ENCODE measurements around the gene UGT1A1.
A peak's percentile ranks its signal among the peaks of the same experiment; 100 is the strongest.

The UGT1A1 gene

GRCh38 chr2:233796254-233796653, 36.2 kb downstream of the UGT1A1 start:
- H3K4me3 ChIP-seq (replicated peaks in 1 of 2; ENCODE audit: low read depth in 2 of 2, low read length in 2 of 2): no peak overlapping the region
- no peak for DNase-seq (ENCODE audit: low read depth in 2 of 2)
- TF ChIP-seq, protein P1, sequence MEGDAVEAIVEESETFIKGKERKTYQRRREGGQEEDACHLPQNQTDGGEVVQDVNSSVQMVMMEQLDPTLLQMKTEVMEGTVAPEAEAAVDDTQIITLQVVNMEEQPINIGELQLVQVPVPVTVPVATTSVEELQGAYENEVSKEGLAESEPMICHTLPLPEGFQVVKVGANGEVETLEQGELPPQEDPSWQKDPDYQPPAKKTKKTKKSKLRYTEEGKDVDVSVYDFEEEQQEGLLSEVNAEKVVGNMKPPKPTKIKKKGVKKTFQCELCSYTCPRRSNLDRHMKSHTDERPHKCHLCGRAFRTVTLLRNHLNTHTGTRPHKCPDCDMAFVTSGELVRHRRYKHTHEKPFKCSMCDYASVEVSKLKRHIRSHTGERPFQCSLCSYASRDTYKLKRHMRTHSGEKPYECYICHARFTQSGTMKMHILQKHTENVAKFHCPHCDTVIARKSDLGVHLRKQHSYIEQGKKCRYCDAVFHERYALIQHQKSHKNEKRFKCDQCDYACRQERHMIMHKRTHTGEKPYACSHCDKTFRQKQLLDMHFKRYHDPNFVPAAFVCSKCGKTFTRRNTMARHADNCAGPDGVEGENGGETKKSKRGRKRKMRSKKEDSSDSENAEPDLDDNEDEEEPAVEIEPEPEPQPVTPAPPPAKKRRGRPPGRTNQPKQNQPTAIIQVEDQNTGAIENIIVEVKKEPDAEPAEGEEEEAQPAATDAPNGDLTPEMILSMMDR (IDR thresholded peaks at IDR 0.05; ENCODE audit: low read depth, low read length): no peak

DNA sequence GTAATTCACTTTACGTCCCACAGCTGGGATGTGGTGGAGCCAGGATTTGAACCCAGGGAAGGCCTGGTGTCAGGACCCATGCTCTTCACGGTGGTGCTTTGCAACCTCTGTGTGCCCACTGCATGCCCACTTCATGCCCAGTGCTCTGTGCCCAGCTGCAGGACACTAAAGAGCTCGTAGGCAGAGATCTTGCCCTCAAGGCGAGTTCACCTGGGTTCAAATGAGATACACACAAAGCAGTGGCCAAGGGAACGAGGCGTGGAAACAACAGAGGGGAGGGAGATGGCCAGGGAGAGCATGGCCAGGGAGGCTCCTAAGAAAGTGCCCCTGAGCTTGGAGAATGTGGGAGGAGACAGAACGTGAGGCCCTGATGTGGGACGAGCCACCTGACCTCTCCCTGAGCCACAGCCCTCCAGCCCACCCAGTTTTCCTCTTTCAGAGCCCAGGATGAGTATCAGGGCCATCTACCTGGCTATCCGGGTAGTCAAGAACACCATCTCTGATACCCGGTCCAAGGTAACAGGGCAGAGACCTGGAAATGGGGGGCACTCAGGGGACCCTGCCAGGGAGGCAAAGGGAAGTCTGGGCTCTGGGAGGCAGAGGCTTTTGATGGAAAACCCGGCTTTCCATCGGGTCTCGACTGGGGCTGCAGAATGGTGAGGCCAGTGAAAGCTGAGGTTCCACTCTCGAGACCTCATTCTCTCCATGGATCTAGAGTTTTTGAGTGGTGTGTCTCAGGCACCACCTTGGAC, 38.4 kb downstream of the UGT1A1 start:
- no peak for DNase-seq (ENCODE audit: low read depth in 2 of 2)
- TF ChIP-seq, protein P1 (IDR thresholded peaks at IDR 0.05; ENCODE audit: low read depth, low read length): no peak
- no peak overlapping the region for H3K4me3 ChIP-seq (replicated peaks in 1 of 2; ENCODE audit: low read depth in 2 of 2, low read length in 2 of 2)

- DNase-seq (ENCODE audit: low read depth in 2 of 2): no peak
- TF ChIP-seq, protein P1 (IDR thresholded peaks at IDR 0.05; ENCODE audit: low read depth, low read length): no peak
- no peak overlapping the region for H3K4me3 ChIP-seq (replicated peaks in 1 of 2; ENCODE audit: low read depth in 2 of 2, low read length in 2 of 2)
Measured at GRCh38 chr2:233799087-233799665, 39.1 kb downstream of the UGT1A1 start.

DNA sequence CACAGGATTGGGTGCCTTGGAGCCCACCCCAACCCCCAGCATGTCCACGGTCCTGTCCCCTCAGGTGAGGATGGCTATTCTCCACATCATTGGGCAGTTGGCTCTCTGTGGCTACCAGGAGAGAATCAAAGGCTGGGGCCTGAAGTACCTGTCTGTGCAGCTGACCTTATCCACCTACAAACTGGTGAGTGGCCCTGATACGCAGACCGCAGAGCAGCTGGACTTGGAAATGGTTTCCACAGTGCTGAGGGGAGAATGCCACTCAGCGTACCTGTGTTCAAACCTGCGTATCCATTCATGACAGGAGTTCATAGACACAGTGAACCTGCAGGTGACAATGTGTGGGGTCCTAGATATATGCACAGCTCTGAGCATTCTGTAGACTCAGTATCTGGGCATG, 39.6 kb downstream of the UGT1A1 start:
- no peak overlapping the region for H3K4me3 ChIP-seq (replicated peaks in 1 of 2; ENCODE audit: low read depth in 2 of 2, low read length in 2 of 2)
- no peak for DNase-seq (ENCODE audit: low read depth in 2 of 2)
- TF ChIP-seq, protein P1 (IDR thresholded peaks at IDR 0.05; ENCODE audit: low read depth, low read length): no peak

- DNase-seq (ENCODE audit: low read depth in 2 of 2): no peak
Measured at GRCh38 chr2:233800208-233800607, 40.1 kb downstream of the UGT1A1 start.

GRCh38 chr2:233801357-233802131, 41.5 kb downstream of the UGT1A1 start:
- TF ChIP-seq, protein P1 (IDR thresholded peaks at IDR 0.05; ENCODE audit: low read depth, low read length): no peak
- H3K4me3 ChIP-seq (replicated peaks in 1 of 2; ENCODE audit: low read depth in 2 of 2, low read length in 2 of 2): no peak overlapping the region
- peak; percentile 10 to 14 for DNase-seq (ENCODE audit: low read depth in 2 of 2)

More at GRCh38 chr2:233800208-233800607, 40.1 kb downstream of the UGT1A1 start:
- TF ChIP-seq, protein P1 (IDR thresholded peaks at IDR 0.05; ENCODE audit: low read depth, low read length): no peak
- no peak overlapping the region for H3K4me3 ChIP-seq (replicated peaks in 1 of 2; ENCODE audit: low read depth in 2 of 2, low read length in 2 of 2)

Data from cardiac fibroblast (primary cell).